Fibroblast of skin of right quadriceps (primary cell): Measurements from ENCODE around the gene RXRA.

Experiments used
- DNase-seq: peaks from one replicate; pipeline ENCODE4 v3.0.0-alpha.2; 2013

The RXRA gene

GRCh38 chr9:134339183-134339806 is 13.0 kb downstream of the RXRA start:
- peak; percentile 38 for DNase-seq

GRCh38 chr9:134340475-134341160 is 14.4 kb downstream of the RXRA start:
- DNase-seq, result no peak

GRCh38 chr9:134341306-134341705 is 15.1 kb downstream of the RXRA start:
- DNase-seq, result no peak

- no peak for DNase-seq
Observed at GRCh38 chr9:134341929-134342745, 15.9 kb downstream of the RXRA start.

GRCh38 chr9:134342746-134343115 is 16.5 kb downstream of the RXRA start:
- DNase-seq, result no peak

- DNase-seq, result no peak
Observed at GRCh38 chr9:134343637-134344036, 17.4 kb downstream of the RXRA start.

- DNase-seq, result peak; percentile 54
Observed at GRCh38 chr9:134344068-134344799, 18.0 kb downstream of the RXRA start.

- DNase-seq, result no peak
Observed at GRCh38 chr9:134344800-134345310, 18.6 kb downstream of the RXRA start.

- no peak for DNase-seq
Observed at GRCh38 chr9:134345737-134346136, 19.5 kb downstream of the RXRA start.

- no peak for DNase-seq
Observed at GRCh38 chr9:134346151-134346550, 19.9 kb downstream of the RXRA start.

- DNase-seq, result no peak
Observed at GRCh38 chr9:134346840-134347583, 20.8 kb downstream of the RXRA start.

- no peak for DNase-seq
Observed at GRCh38 chr9:134347996-134348395, 21.7 kb downstream of the RXRA start.

GRCh38 chr9:134348404-134349155 is 22.3 kb downstream of the RXRA start:
- no peak for DNase-seq

GRCh38 chr9:134349936-134350335 is 23.7 kb downstream of the RXRA start:
- DNase-seq, result no peak

- DNase-seq, result no peak
Observed at GRCh38 chr9:134350416-134350994, 24.2 kb downstream of the RXRA start.

- DNase-seq, result no peak
Observed at GRCh38 chr9:134351606-134352176, 25.4 kb downstream of the RXRA start.

GRCh38 chr9:134352247-134352933 is 26.1 kb downstream of the RXRA start:
- no peak for DNase-seq

GRCh38 chr9:134353539-134353938 is 27.3 kb downstream of the RXRA start:
- DNase-seq, result no peak

- no peak for DNase-seq
Observed at GRCh38 chr9:134355158-134355557, 28.9 kb downstream of the RXRA start.
